Activated naive CD4-positive, alpha-beta T cell (primary cell): ENCODE data around the gene PLEKHN1.
"Not testable (repeated sequence)": the region's sequence is repeated elsewhere in the genome, so short reads cannot be mapped to it uniquely, and the experiment has no call there.

Experiments used
- DNase-seq, 4 experiments: peaks; one replicate each; lab custom pipeline; 2025; lab: John Stamatoyannopoulos, UW

Gene PLEKHN1

DNA sequence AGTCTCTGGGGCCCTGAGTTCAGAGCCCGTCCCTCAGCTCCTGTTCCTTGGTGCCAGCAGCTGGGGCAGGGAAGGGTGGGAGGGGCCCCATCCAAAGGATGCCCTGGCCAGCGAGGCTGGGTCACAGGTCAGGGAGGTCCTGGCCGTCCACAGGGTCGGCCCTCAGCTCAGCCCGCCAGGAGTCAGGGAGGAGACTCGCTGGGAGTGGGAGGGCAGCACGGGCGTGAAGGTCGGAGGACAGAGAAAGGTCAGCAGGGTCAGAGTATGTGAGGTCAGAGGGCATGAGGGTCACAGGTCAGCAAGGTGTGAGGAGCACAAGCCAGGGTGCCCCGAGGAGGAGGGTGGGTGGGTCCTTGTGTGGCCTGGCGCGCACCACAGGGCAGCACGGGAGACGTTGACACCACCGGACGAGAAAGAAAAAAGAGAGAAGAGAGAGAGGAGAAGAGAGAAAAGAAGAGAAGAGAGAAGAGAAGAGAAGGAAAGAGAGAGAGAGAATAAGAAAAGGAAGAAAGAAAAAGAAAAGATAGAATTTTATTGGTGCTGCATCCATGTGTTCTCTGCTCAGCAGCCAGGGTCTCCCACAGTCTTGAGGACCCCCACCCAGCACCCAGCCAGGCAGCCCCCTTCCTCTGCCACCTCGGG is 8.5 kb downstream of the PLEKHN1 start:
- no peak for DNase-seq

DNA sequence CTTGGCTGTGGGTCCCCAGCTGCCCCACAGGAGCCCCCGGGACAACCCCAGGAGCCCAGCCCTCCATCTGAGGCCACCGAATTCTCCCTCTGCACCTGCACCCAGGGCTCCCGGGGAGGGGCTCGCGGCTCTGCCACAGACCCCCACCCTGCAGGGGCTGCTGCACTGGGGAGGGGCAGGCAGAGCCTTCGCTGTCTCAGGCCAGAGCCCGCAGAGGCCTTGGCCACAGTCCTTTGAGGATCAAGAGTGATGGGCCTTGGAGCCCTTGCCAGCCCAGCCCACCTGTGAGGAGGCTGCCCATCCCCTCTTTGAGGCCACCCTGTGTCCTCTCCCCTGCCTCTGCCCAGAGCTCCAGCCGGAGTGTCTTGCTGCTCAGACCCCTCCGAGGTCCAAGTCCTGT is 9.1 kb downstream of the PLEKHN1 start:
- no peak for DNase-seq

DNA sequence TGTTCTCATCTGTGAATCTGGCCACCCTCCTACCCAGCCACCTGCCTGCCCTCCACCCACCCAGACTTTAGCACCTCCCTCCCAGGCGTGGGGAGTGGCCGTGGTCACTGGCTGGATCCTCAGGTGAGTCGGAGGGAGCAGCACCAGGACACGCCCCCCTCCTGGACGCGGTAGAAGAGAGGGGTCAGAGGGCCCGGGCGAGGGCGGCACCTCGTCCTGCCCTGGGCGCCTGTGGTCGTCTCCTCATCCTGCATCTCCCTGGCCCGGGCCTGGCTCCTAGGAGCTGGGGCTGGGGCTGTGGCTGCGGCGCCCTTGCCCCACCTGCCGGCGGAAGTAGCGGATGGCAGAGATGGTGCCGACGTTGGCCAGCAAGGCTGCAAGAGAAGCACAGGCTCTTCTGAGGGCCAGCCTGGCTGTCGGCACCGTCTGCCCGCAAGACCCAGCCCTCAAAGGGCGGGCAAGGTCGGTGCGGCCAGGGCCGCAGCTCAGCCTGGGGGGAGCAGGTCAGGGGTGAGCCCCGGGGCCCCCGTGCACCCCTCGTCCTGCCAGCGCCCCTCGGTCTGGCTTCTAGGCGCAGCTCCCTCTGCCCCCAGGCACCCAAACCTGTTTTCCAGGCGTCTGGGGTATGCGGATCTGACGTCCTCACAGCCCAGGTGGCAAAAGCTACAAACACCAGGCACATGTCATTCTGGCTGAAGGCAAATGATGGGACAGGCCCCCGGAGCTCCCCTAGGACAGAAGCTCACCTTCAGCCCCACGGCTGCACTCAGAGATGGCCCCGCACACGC is 9.8 kb downstream of the PLEKHN1 start:
- peak in 2 of 4 experiments; percentile 42 to 63 for DNase-seq

DNA sequence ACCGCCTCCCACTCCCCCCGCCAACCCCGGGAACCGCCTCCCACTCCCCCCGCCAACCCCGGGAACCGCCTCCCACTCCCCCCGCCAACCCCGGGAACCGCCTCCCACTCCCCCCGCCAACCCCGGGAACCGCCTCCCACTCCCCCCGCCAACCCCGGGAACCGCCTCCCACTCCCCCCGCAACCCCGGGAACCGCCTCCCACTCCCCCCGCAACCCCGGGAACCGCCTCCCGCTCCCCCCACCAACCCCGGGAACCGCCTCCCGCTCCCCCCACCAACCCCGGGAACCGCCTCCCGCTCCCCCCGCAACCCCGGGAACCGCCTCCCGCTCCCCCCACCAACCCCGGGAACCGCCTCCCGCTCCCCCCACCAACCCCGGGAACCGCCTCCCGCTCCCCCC is 10.5 kb downstream of the PLEKHN1 start:
- not testable (repeated sequence) for DNase-seq

DNA sequence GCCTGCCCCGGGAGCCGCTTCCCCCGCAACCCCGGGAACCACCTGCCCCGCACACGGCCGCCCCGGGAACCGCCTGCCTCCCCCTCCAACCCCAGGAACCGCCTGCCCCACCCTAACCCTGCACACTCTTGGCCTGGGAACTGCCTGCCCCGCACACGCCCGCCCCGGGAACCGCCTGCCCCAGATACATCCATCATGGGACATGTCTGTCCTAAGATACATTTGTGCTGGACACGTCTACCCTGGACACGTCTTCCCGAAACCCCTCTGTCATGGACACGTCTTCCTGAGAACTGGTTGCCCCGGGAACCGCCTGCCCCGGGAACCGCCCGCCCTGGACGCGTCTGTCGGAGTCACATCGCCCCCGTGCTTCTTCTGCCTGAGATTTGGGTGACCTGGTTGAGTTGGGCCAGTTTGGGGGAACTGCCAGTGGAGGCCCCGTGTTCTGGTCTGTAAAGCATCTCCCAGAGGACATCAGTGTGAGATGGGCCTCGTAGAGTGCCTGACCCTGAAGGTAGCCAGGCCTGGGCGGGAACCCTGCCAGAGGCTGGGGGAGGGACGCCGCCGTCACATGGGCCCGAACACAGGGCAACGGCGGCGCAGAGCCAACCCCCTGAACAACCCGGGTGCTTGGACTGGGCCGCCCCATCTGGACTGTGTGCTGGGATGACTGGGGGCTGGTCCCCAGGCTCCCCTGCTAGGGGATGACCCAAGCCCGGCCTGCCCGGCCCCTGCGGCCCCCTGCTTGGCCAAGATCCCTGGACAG is 12.0 kb downstream of the PLEKHN1 start:
- DNase-seq: no peak

DNA sequence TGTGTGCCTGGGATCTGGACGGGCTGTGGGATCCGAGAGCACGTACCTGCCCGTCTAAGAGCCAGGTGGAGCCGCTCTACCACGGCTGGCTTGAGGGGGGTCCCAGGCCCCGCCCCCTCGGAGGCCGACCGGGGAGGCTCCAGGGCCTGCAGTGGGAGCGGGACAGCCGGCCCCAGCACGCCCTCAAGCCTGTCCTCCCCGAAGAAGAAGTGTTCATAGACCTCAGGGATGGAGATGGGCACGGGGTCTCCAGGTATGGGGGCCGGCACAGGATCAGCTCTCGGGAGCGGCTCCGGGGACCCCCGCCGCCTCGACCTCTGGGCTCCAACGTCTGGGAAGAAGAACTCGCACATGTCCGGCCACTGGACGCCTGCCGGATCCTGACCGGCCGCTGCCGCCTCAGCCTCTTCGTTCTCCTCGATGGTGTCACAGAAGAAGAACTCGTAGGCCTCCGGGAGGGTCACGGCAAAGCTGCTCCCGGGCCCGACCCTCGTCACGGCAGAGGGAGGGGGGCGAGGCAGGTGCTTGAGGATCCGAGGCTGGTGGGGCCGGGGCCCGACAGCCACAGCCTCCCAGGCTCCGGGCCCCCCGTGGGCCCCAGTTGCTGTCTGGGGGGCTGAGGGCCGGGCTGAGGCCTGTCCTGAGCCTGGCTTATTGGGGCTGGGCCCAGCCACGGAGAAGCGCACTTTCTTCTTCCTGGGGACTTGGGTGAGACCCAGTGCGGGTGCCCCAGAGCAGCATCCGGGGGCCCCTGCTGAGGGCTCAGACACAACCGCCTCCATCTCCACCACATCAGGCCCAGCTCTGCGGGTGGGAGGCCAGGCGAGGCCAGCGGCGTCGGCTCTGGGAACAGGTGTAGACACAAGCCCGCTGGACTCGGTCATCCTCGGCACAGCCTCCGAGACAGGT is 12.8 kb downstream of the PLEKHN1 start:
- DNase-seq: no peak

DNA sequence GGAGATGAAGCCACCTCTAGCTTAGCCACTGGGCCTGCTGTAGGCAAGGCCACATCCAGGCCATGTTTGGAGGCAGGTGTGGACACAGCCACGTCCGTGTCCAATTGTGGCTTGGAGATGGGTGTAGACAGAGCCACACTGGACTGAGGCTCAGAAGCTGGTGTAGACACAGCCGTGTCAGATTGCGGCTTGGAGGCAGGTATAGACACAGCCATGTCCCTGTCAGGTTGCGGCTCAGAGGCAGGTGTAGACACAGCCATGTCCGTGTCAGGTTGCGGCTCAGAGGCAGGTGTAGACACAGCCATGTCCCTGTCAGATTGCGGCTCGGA is 13.4 kb downstream of the PLEKHN1 start:
- DNase-seq: no peak

DNA sequence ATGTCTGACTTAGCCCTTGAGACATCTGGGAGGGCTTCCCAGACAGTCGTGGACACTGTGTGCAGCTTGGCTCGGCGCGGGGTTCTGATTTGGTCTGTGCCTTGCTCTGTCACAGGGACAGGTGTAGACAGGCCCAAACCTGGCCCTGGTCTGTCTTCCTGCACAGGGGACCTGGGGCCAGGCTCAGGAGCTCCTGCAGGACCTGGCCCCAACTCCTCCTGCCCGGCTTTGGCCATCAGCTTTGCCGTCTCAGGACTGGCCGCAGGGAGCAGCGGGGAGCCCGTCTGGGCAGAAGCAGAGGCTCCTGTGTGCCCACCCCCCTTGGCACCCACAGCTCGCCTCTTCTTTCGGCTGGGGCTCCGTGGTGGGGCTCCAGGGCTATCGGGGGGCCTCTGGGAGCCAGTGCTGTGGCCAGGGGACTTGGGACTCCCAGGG is 13.9 kb downstream of the PLEKHN1 start:
- DNase-seq: no peak

DNA sequence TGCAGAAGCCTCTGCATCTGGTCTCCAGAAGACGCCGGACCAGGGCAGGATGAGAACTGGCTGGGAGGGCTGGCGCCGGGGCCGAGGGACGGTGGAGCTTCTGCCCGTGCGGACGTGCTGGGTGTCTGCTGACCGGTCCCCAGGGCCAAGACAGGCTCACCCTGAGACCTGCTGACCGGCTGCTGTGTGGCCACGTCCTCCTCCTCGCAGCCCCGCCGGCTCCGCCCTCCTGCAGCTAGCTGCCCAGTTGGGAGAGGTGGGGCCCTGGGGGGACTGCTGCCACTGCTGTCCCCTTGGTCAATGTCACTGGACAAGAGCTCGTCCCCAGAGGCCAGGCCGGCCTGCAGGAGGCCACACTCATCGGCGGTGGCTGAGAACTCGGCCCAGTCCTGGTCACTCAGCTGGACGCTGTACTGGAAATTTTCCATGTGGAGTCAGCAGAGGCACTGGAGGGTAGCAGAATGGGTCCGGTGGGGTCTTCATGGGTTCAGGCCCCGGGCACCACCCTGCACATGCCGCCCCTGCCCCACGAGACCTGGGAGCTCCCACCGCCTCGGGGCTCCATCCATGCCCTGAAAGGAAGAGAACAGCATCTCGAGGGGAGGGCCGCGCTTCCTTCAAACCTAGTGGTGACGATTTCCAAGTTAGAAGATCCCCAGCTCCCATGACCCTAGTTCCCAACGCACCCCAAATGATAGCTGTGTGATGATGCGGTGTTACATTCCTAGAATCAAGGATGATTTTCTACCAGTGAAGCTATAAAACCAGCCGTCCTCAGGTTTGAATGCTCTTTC is 14.5 kb downstream of the PLEKHN1 start:
- no peak for DNase-seq

DNA sequence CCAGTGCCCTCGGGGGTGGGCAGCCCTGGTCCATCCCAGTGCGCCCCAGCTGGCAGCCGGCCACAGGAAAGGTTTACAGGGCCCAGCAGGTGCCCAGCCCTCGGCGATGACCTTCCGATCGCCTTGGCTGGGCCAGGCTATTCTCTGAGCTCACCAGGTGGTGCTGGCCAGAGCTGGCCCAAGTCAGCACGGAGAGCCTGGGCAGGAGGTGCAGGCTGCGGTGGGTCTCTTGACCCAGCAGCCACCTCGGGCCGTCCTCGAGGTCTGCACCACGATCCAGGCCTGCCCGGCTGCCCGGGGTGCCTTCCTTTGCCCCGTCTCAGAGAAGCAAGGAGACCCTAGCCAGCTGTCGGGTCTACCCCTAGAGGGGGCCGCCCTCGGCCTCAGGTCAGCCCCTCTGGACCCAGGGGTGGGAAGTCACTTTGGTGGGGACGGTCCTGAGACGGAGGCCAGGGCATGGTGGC is 15.2 kb downstream of the PLEKHN1 start:
- DNase-seq: no peak

DNA sequence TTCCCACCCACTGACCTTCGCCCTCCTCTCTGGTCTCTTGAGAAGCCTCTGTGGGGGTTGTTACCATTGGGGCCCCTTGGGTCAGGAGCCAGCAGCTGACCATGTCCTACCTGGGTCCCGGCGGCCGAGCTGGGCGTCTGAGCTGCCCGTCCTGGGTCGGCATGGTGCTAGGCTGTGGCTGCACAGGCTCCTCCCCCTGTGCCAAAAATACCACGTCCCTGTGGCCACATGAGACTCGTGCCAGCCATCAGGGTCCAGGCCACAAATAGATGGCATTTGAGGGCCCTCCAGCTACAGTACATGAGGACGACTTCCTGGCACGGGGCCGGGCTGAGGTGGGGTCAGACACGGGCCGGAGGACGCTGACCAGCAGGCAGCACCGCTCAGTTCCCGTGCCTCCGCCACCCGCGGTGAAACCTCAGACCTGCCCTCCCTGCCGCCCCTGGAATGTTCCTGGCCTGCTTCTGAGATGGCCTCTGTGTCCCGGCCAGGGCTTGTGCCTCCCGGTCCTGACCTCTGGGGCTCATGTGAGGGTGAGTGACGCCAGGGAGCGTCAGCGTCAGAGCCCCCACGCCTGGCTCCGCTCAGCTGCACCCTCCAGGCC is 15.8 kb downstream of the PLEKHN1 start, which contains the start of gene PERM1:
PERM1 (minus strand) TSS at position 139 of the 604 bp plus-strand sequence. CDS start 1,064 bp downstream, outside the sequence.
- DNase-seq: no peak

DNA sequence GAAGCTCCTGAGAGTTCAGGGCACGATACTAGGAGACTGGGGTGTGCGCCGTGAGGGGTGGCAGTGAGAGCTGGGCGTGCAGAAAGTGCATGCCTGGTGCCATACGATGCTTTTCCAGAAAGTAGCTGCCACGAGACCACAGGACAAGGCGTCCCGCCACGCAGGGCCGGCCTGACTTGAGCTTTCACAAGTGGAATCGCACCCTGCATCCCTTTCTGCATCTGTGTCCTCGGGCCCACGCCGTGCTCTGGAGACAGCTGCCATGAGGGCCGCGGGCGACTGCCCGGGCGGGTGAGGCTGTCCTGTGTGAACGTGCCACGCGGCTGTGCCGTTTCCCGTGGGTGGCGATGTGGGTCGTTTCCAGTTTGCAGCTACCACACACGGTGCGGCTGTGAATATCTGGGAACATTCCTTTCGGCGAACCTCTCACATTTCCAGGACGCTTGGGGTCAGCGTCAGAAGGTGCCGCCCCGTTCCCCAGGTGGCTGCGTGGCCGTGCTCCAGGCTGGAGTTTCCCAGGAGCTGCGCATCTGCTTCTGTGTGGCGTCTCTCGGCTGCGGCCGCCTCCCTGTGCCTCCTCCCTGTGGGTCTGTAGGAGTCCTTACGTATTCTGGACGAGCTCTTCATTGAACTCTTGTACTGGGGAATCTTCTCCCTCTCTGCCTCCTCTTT is 16.6 kb downstream of the PLEKHN1 start:
- DNase-seq: no peak

DNA sequence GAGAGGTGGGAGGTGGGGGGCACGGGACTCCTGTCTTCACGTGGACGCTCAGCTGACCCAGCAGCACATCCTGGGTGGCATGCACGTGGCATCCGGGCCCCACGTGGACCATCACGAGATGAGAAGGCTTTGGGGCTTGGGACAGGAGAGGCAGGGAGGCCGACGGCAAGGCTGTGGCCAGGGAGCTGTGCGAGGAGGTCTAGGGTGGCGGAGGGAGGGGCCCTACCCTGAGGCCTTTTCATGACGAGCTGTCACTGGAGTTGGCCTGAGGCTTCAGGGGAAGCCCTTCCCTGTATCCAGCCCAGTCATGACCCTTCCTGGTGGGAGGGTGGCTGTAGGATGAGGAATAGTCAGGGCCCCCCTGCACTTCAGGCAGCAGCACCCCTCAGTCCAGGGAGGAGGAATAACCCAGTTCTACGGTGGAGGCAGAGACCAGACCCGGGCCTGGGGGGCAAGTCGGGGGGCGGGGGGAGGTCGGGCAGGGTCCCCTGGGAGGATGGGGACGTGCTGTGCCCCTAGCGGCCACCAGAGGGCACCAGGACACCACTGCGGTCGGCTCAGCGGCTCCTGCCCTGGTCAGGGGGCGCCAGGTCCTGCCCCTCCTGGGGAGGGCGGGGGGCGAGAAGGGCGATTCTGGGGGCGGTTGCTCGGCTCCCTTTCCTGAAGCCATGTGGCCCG is 17.7 kb downstream of the PLEKHN1 start:
- peak in 3 of 4 experiments; percentile 38 to 66 (median 46) for DNase-seq

DNA sequence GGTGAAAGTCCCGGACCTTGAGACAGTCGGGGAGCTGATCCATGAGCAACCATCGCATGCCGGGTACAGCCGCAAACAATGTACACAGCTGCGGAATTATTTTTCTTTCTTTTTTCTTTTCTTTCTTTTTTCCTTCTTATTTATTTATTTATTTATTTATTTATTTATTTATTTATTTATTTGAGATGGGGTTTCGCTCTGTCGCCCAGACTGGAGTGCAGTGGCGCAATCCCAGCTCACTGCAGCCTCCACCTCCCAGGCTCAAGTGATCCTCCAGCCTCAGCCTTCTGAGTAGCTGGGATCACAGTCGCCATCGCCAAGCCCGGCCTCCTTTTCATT is 18.2 kb downstream of the PLEKHN1 start:
- no peak for DNase-seq

DNA sequence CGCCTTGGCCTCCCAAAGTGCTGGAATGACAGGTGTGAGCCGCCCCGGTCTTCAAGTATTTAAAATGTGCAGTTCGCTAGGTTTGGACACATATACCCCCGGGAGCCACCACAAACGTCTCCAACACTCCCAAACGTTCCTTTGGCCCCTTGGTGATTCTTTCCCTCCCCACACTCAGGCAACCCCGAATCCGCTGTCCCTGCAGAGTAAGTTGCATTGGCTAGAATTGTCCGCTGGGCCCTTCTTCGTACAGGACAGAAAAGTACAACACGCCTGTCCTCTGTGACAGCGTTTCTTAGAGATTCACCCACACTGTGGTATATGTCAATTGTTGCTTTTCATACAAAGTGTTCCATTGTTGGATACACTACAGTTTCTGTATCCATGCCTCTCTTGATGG is 18.8 kb downstream of the PLEKHN1 start:
- DNase-seq: no peak

DNA sequence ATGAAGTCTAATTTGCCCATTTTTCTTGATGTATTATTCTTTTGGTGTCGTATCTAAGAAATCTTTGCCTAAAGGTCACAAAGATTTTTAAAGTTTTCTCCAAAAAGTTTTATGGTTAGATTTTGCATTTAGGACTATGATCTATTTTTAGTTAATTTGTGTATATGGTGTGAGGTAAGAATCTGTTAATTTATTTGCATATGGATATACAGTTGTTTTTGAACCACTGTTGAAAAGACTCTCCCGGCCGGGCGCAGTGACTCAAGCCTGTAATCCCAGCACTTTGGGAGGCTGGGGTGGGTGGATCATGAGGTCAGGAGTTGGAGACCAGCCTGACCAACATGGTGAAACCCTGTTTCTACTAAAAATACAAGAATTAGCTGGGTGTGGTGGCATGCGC is 21.8 kb downstream of the PLEKHN1 start:
- not testable (repeated sequence) for DNase-seq

DNA sequence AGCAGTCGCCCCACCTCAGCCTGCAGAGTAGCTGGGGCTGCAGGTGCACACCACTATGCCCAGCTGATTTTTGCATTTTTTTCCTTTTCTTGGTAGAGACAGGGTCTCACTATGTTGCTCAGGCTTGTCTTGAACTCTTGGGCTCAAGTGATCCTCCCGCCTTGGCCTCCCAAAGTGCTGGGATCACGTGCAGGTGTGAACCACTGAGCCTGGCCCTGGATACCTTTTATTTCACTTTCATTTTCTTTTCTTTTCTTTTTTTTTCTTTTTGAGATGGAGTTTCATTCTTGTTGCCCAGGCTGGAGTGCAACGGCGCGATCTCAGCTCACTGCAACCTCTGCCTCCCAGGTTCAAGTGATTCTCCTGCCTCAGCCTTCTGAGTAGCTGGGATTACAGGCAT is 25.0 kb downstream of the PLEKHN1 start:
- not testable (repeated sequence) for DNase-seq

DNA sequence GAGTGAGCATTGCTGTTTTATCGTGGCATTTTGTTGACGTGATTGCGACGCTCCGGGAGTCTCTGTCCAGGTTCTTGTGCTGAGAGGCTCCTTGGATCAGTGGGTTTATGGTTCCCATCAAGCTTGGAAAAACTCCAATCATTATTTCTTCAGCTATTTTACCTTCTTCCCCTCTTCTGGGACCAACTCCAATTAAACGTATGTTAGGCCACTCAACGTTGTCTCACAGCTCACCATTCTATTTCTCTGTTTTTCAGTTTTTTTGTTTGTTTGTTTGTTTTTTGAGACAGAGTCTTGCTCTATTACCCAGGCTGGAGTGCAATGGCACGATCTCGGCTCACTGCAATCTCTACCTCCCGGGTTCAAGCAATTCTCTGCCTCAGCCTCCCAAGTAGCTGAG is 25.6 kb downstream of the PLEKHN1 start:
- no peak for DNase-seq

DNA sequence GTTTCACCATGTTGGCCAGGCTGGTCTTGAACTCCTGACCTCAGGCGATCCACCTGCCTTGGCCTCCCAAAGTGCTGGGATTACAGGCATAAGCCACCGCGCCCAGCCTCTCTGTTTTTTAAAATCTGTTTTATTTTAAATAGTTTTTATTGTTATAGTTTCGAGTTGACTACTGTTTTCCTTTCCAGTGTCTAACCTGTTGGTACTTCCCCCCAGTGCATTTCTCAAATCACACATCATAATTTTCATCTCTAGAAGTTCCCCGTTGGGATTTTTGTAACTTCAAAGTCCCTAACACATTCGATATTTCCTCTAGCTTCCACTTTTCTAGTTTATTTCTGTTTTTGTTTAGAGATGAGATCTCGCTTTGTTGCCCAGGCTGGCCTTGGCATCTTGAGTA is 26.1 kb downstream of the PLEKHN1 start:
- no peak for DNase-seq
